ENCODE measurements around the gene AK3. TPM values are rescaled to one million over a fixed set of nuclear protein-coding genes. Genes with fewer than 3 reads are reported as not detected.
A peak's percentile ranks its signal among the peaks of the same experiment; 100 is the strongest.
"Not testable (repeated sequence)": the region's sequence is repeated elsewhere in the genome, so short reads cannot be mapped to it uniquely, and the experiment has no call there.

Gene AK3
- total RNA-seq, 1 donor from 2014 or later, result 69.8 TPM

DNA sequence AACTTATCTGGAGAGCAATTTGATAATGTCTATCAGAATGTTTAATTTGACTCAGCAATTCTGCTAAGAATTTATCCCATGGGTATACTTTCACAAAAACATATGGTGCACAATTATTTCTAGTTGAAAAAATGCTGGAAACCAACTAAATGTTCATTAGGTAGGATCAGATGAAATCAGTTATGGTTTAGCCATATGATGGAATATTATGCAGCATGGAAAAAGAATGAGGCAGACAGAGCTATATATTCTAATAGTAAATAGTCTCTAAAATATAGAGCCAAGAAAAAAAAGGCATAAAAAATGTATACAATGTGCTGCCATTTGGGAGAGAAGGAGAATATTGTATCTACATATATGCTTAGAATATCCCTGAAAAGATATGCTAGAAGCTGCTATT is 71.1 kb downstream of the AK3 start:
- DNase-seq (ENCODE audit: low spot score), result no peak

DNA sequence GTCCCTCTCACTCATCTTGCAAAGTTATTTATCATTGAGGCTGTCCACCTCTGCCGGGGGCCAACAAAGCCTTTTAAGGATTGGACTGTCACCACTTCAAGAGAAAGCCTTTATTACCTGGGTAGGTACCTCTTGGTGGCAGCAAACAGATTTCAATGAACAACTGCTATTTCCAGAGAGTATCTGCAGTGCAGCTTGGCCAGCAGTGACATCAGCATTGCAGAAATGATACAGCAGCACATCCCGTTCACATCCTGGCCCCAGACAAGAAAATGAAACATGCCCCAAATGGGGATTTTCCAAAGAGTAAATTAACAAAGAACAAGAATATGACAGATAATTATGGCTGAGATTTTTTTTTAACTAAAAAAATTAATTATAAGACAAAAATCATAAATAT is 72.4 kb downstream of the AK3 start:
- no peak for DNase-seq (ENCODE audit: low spot score)

DNA sequence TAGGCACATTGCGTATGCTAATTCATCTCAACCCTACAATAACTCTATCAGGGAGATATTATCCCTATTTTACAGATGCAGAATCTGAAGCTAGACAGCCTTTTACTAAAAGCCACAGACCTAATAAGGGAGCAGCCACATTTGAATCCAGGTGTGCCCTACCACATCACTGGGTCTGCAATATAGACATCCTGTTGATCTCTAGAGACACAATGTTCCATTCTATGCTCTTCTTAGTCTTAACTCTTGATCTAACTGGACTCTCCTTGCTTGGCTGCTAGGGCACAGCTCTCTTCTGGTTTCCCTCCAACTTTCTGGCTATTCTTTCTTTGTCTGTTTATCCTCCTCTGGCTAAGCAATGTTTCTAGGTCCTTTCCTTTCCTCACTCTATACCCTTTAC is 73.3 kb downstream of the AK3 start:
- DNase-seq (ENCODE audit: low spot score), result no peak

DNA sequence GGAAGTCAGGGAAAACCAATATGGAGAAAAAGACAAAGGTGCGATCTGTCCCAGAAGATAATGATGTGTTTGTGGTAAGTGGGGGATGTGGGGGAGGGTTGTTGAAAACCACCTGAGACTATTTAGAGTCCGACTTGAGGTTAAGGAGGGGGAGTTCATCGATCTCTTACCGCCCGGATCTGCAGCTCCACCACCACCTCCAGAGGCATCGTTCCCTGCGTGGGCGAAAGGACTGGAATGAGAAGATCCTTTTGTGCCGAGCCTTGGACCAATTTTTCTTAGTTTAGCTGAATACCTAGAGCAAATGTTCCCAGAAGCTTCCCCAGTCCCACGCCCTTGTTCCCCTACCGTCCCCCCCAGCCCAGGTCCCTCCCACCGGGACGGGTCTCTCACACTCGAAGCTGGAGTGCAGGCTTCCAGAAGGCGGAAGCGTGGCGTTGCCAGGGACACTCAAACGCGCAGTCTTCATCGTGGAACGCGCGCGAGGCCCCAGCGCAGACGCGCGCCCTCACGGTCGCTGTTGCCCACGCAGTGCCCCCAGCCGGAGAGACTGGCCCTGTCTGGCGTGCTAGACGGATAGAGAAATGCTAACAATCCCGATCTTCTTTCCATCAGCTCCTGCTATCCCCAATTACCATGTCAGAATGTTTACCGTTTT is 74.8 kb downstream of the AK3 start, which contains the start of gene SPATA6L:
TSS of gene SPATA6L (minus strand) at position 439 of the 658 bp plus-strand sequence. CDS start at position 209, 230 bp downstream.
- DNase-seq (ENCODE audit: low spot score), result peak; percentile 91

DNA sequence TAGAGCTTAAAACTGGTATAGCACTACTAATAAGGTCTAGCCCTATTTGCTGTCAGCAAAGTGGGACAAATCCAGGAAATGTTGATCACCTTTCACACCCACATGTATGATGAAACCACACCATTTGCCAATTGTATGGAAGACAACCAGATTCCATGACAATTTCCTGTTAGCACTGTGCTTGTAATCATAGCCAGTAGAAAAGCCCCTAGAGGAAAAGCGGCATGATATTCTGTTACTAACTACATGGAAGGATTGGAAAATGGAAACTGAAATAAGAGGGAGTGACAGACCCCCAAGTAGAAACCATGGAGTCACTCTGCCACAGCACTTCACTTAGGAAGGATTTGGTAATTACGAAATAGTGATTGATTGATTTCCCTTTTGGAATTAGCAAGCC is 75.6 kb downstream of the AK3 start:
- DNase-seq (ENCODE audit: low spot score), result no peak

DNA sequence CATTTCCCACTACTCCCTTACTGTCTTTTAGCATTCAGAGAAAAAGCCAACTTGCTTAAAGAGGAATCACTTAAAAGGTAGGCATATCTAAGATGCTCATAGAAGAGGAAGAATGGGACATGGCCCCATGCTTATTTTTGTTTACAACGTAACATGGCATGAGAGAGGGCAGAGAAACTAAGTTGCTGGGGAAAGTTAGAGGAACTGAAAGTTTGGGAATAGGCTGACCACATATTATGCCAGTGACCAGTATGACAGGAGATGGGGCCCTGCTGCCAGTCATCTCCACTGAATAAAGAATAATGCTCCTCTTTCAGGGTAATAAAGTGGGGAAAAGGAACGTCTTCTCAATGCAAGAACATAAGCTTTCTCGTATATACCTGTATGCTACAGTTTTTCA is 77.0 kb downstream of the AK3 start:
- DNase-seq (ENCODE audit: low spot score), result no peak

DNA sequence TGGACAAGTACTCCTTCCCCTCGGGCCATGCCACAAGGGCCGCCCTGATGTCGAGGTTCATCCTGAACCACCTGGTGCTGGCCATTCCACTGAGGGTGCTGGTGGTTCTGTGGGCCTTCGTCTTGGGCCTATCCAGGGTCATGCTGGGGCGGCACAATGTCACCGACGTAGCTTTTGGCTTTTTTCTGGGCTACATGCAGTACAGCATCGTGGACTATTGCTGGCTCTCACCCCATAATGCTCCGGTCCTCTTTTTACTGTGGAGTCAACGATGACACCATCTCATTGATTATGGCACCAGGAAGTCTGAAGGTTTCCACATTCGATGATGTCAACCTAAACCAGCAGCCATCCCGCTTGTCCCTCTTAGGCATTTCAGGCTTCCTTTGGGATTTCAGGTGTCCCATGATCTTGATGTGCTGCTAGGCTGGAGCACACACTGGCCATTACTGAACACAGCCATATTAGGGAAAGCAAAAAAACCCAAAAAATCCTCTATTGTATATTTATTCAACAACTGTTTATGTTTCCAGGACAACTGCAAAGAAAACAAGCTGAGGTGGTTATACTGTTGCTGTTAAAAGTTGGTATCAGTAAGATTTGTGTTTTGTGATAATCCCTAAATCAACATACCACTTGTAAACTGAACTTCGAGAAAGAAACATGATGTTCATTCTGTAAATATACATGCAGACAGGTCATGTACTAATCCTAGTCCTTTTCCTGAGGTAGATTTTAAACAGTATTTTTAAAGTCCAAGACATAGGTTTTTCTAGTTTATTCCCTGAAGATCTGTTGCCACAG is 77.8 kb downstream of the AK3 start:
- no peak for DNase-seq (ENCODE audit: low spot score)

DNA sequence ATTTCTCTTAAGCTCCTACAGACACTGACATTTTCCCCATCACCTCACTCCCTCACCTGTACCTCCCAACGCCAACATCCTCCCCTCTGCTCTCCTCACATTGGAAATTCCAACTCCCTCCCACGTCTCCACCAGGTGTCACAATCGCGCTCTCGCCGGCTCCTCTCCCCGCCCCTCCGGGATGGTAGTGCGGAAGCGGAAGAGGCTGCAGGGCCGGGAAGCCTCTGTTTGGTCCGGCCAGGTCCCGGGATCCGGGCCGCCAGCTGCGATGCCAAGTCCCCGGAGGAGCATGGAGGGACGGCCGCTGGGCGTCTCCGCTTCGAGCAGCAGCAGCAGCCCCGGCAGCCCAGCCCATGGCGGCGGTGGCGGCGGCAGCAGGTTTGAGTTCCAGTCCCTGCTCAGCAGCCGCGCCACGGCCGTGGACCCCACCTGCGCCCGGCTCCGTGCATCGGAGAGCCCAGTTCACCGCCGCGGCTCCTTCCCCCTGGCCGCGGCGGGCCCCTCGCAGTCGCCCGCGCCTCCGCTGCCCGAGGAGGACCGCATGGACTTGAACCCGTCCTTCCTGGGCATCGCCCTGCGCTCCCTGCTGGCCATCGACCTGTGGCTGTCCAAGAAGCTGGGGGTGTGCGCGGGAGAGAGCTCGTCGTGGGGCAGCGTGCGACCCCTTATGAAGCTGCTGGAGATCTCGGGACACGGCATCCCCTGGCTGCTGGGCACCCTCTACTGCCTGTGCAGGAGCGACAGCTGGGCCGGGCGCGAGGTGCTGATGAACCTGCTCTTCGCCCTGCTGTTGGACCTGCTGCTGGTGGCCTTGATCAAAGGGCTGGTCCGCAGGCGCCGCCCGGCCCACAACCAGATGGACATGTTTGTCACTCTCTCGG is 78.7 kb downstream of the AK3 start, which contains the start of gene PLPP6:
TSS of gene PLPP6 (plus strand) at position 187 of the 881 bp plus-strand sequence. CDS start at position 269, 82 bp downstream.
- peak; percentile 96 for DNase-seq (ENCODE audit: low spot score)

DNA sequence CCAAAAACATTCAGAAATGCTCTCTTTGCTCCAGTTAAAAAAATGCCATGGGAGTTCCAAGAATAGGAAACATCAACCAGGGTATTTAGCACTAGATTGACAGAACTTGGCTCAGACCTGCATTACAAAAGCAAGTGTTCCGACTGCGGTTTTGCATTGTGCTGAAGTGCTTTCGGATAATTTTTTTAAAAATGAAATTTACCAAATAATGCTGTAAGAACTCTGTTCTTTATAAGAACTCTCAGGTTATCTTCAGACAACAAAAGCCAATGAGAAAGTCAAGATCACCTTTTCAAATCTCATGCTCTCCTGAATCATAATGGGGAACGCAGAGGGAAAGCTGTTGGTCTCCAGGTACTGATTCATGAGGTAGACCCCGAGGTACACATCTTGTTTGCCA is 79.4 kb downstream of the AK3 start:
- no peak for DNase-seq (ENCODE audit: low spot score)

DNA sequence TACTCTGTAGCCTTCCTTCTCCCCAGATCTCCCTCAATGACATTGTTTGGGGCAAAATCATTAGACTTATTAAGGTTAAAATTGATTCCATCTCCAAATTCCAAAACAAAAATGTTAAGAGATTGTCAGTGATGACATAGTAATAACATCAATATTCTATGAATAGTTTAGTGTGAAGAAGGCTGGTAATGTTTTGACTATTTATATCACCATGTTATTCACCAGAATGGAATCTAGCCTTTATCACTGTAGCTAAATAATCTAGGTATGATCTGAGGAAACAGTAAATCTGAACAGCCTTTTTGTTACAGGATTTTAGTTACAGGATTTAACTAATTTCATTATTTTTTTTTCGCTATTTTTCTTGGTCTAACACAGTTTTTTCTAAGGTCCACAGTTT is 79.8 kb downstream of the AK3 start:
- DNase-seq (ENCODE audit: low spot score), result no peak

DNA sequence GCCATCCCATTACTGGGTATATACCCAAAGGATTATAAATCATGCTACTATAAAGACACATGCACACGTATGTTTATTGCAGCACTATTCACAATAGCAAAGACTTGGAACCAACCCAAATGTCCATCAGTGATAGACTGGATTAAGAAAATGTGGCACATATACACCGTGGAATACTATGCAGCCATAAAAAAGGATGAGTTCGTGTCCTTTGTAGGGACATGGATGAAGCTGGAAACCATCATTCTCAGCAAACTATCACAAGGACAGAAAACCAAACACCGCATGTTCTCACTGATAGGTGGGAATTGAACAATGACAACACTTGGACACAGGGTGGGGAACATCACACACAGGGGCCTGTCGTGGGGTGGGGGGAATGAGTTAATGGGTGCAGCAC is 80.3 kb downstream of the AK3 start:
- not testable (repeated sequence) for DNase-seq (ENCODE audit: low spot score)

Other genes starting within 250 kb of the AK3 start
- gene PLPP6, start 78.9 kb downstream of the AK3 start, total RNA-seq, result 5.5 TPM
- 5.4 TPM for gene SPATA6L, start 74.7 kb downstream of the AK3 start, total RNA-seq
- 40.3 TPM for gene CDC37L1, start 61.6 kb downstream of the AK3 start, total RNA-seq
- gene RCL1, start 51.7 kb upstream of the AK3 start, total RNA-seq, result 33.8 TPM
- 25.1 TPM for gene JAK2, start 244.1 kb upstream of the AK3 start, total RNA-seq

Data from mesenteric fat pad (tissue), 1 donor.